NCI-H345 treated with DMSO at 0.1 percent for 48 hours (cell line): ENCODE data around the gene CALML3.
"Not testable (repeated sequence)": the region's sequence is repeated elsewhere in the genome, so short reads cannot be mapped to it uniquely, and the experiment has no call there.

ENCODE experiments used
- DNase-seq: peaks from one replicate; lab custom pipeline; 2025; ENCODE audit not compliant: unreplicated experiment; lab: John Stamatoyannopoulos, UW

Gene CALML3

DNA sequence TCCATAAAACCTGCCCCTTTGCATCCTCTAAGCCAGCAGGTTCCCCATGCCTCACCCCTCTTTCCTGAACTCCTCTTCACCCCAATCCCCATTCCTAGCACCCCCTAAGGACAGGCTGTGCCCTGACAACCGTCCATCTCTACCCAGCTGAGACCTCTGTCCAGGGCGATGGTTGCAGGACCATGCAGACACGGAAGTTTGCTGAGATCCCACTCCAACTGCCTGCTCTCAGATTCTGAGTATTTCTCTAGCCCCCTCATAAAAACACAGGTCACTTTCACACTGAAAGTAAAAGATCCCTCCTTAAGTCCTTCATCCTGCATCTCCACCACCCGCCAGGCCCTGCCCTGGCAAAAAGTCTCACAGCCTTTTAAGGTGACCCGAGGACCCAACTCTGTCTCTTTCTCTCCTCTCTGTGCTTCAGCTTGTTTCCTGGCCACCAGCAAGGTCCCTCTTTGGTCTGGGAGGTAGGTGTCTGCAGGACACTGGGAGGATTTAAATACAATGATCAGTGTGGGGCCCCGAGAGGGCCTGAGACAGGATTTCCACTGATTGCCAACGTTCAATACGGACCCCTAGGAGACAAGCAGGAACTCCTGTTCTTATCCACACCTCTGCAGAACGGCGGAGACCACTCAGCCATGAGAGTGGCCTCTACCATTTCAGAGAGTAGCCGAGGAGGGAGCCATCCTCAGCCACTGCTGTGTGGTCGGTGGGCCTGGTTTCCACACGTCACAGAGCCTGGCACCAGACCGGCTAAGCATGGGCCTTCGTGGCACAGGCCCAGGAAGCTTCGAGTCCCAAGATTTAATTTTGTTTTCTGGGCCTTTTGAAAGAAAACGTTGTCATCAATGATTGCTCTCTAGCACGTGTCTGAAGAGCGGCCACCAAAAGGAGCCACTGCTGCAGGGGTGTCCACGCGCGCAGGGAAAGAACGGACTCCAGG, 27.9 kb downstream of the CALML3 start:
- no peak for DNase-seq

- DNase-seq, result no peak
These were observed 28.8 kb downstream of the CALML3 start for GRCh38 chr10:5553400-5554170.

- DNase-seq, result no peak
These were observed 30.3 kb downstream of the CALML3 start for GRCh38 chr10:5555021-5555510.

GRCh38 chr10:5555881-5556280, 31.1 kb downstream of the CALML3 start:
- DNase-seq, result no peak

DNA sequence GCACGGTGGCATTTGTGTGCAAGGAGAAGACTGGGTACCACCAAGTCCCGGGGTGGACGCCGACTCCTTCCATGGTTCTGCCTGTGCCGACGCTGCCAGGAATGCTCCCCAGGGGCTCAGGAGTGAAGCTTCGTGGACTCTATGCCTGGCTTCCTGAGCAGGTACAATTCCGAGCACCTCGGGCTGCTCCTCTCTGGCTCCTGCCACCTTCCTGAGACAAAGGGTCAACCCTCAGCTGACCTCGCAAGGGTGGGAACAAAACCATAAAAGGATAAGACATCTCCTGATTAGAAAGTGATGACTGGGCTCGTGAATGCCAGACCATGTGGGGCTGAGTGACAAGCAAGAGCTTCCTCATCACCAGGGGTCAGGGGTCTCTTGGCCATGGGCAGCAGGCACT, 31.8 kb downstream of the CALML3 start:
- no peak for DNase-seq

DNA sequence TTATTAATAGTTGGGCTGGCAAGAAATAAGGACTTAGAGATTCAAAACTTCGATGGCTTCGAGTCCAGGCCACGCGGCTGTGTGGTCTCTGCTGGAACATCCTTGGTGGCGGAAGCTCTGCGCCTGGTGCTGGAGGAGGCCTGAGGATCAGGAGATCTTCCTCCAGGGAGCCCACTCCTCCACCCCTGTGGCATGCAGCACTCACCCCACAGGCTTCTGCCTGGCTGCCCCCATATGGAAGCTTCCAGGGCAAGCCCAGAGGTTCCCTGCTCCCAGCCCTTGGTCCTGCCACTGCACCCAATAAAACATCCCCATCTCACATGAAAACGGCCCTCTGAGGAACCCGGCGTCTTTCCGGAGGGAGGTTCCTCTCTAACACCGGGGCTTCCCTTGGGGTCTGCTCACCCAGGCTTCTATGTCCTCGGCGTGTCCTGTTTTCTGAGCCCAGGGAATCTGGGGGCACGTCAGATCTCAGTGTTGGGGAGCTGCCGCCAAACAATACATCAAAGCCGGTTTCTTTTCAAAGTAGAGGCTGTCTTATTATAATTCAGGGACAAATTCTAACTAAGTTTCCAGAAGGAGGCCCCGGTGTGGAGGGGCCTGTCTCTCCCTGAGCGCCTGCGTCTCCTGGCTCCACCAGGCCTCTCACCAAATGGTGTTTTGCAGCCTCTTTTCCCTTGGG, 32.4 kb downstream of the CALML3 start:
- DNase-seq, result no peak

DNA sequence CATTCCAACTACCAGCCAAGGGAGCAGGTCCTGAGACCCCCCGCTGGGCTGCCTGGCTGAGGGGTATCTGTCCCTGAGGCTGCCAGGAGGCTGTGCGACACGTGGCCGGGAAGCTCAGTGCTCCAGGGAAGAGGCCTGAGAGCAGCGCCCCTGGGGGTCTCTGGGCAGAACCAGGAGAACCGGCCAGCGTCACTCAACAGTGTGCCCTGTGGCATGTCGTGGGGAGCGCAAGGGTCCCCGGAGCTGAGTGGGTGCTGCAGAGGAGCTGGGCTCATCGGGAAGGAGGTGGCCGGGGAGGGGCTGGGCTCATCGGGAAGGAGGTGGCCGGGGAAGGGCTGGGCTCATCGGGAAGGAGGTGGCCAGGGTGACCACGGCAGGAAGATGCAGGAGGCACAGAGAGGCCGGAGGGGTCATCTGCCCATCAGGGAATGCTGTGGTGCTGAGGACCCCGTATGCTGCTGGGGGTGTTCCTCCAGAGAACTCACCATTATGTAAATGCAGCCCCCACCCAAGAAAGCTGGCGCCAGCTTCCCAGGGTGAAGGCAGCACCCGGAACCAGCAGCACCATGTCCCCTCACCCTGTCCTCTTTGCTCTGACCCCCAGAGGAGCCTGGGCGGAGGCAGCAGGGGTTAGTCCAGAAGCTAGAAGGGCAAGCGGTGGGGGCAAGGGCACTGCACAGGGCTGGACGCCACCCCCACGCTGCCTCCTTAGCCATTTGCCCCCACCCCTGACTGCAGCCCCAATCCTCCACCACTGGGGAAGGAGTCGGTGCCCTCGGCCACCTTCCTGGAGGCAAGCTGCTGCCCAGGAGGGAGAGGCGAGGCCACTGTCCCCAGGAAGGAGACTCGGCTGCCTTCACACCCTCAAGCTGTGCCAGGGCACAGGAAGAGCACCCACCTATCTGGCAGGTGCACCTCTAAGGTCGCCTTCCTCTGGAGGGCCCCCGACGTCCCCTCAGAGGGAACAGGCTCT, 33.3 kb downstream of the CALML3 start:
- no peak for DNase-seq

DNA sequence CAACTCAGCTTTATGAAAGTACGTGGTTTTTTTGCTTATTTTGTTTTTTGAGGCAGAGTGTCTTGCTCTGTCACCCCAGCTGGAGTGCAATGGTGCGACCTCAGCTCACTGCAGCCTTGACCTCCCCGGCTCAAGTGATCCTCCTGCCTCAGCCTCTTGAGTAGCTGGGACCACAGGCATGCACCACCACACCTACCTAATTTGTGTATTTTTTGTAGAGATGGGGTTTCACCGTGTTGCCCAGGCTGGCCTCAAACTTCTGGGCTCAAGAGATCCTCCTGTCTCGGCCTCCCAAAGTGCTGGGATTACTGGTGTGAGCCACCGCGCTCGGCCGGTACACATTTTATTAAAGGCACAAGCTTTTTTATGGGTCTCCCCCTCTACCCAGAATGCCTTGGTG, 34.3 kb downstream of the CALML3 start:
- not testable (repeated sequence) for DNase-seq

DNA sequence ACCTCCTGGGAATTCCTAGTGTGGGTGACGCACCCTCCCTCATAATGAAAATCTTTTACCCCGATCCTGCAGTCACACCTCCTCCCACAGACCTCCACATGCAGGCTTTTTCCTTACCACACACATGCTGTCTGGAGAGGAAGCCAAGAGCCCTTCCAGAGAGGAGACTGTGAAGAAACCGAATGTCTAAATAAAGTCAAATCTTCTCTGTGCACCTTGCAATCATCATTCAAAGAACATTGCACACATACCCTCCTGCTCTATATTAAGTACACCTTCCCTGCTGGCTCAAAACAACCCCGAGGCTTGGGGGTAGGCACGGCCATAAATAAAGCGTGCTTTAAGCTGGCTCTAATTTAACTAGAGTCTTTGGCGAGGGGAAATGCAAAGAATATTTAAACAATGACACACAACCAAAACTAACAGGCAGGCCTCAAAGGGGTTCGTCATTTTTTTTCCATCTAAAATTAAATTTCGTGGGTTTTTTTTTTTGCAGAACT, 34.9 kb downstream of the CALML3 start:
- DNase-seq, result no peak

DNA sequence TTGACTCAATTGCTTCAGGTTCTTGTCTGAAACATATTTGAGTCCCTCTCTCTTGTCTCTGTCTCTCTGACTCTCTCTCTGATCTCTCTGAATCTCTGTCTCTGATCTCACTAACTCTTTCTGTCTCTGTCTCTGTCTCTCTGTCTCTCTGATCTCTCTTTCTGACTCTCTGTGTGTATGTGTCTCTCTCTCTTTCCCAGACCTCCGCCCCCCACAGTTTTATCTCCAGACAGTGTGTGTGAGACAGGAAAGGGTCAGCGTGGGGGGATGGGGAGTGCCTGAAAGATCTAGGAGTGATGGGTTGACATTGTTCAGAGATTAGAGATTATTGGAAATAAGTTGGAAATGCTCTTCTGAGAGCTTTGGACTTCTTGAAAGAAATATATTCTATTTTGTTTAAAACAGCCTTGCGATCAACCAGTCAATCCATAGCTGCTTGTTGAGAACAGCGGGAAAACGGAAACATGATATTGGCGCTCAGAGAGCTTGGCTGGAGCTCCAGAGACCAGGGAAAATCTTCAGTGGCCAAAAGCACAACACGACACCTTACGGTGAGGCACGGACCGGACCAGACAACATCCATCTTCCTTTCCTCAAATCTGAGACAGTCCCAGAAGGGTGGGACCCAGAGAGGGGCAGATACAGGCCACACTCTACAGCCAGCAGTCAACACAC, 35.5 kb downstream of the CALML3 start:
- no peak for DNase-seq

- DNase-seq, result no peak
These were observed 36.3 kb downstream of the CALML3 start for GRCh38 chr10:5560817-5561703.

DNA sequence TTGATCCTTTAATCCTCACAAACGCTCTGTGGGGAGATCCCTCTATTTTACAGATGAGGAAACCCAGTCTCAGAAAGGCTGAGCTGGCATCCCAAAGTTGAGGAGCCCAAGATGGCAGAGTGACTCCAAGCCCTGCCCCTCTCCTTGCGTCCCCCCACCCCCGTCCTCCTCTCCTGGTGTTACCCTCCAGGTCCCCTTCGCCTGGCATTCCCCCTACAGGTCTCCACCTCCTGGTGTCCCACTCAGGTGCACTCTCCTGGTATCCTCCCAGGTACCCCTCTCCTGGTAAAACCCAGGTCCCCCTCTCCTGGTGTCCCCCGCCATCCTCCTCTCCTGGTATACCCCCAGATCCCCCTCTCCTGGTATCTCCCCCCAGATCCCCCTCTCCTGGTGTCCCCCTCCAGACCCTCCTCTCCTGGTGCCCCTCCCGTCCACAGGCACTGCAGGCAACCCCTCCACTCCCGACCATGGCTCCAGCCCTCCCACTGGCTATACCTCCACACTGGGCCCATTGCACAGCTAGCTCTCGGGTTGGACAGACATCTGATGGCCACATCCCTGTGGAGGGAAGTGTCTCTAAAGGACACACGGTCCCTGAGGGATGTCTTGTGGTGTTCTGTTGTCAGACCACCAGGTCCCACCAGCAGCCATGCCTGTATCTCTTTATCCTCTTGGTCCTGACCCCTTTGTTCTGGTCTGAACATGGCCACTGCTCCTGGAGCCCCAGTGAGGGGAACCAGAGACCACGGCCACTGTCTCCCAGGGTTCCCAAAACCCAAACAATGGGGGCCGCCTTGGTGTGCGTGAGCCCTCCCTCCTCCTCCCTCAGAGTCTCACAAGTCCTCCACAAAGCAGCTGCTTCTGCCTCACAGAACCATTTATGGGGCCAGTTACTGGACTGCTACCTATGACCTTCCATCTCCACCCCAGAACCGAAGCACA, 37.2 kb downstream of the CALML3 start:
- DNase-seq, result no peak

- no peak for DNase-seq
These were observed 38.7 kb downstream of the CALML3 start for GRCh38 chr10:5563321-5563961.

DNA sequence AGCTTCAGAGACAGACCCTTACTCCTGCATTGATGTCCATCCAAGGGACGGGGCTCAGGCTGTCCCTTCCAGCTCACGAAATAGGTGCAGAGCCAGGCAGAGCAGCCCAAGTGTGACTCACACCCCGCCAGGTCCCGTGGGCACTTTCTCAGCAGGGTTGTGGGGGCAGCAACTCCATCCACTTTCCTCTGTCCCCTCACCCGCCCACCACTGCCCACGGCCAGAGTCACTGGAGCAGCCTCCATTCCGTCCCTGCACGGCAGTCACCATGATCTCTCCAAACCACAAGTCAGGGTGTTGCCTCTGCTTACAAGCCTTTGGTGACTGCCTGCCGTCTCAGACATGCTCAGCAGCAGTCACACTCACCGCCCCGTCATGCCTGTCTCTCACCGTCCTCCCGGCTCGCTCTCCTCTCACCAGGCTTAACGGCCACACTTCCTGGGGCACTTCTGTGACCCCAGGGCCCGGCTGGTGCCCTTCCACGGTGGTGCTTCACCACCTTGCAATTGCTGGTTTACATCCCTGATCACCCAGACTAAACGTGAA, 39.3 kb downstream of the CALML3 start:
- no peak for DNase-seq

DNA sequence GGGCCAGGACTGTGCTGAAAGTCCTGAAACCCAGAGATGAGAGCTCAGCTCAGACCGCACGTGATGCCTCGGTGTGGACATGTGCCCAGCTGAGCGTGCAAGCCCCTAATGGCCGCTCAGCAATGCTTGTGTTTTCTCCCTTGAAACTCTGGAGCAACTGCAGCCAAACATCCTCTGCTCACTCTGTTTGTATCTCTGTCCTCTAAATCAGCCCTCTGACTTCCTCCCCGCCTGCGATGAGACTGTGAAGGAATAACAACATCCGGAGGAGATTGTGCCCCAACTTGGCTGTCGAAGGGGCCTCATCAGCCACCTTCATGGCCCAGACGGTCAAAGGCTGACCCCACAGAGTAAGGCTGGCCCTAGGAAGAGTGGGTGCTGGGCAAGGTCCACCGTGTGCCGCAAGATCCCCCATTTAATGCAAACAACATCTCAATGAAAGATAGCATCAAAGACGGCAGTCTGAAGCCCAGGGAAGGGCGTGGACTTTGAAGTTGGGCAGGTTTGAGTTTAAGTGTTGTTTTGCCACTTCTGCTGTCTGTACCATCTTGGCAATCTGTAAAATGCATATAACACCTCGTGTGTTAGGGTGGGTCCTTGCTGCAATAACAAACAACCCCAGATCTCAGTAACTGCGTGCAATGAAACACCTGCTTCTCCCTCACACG, 39.9 kb downstream of the CALML3 start:
- DNase-seq, result no peak

DNA sequence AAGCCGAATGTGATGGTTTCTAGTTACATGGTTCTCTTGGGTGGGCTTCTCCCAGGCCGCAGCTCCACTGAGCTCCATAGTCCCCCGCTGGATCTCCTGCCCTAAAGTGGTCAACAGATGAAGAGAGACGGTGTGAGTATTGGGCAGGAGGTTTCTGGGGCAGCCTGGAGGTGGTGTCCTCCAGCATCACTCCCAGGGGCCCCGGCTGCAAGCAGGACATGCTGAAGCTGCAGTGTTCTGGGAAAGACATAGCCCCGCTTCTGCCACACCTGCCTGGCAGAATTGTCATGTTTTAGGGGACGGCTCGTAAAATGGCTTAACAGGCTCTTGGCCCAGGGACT, 40.4 kb downstream of the CALML3 start:
- no peak for DNase-seq
